ENCODE data around the gene PAQR9. TPM values are rescaled to one million over a fixed set of nuclear protein-coding genes. Genes with fewer than 3 reads are reported as not detected.

Gene PAQR9
- total and polyA plus RNA-seq, 2 experiments from 2014 or later: 0.68 to 1.0 TPM

- Histone ChIP-seq H3K36me3 (no peaks in the 10 kb centered on the region), H3K9me3 (ENCODE audit: low read depth) (no peaks in the 10 kb centered on the region), H3K27ac (no peak overlapping the region), H3K4me3 (no peak overlapping the region), H3K27me3 (no peaks in the 10 kb centered on the region), H3K4me1 (ENCODE audit: low read depth) (no peaks in the 10 kb centered on the region)
- TF ChIP-seq, protein P1, sequence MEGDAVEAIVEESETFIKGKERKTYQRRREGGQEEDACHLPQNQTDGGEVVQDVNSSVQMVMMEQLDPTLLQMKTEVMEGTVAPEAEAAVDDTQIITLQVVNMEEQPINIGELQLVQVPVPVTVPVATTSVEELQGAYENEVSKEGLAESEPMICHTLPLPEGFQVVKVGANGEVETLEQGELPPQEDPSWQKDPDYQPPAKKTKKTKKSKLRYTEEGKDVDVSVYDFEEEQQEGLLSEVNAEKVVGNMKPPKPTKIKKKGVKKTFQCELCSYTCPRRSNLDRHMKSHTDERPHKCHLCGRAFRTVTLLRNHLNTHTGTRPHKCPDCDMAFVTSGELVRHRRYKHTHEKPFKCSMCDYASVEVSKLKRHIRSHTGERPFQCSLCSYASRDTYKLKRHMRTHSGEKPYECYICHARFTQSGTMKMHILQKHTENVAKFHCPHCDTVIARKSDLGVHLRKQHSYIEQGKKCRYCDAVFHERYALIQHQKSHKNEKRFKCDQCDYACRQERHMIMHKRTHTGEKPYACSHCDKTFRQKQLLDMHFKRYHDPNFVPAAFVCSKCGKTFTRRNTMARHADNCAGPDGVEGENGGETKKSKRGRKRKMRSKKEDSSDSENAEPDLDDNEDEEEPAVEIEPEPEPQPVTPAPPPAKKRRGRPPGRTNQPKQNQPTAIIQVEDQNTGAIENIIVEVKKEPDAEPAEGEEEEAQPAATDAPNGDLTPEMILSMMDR (IDR thresholded peaks at IDR 0.05; ENCODE audit: low read depth, low read length): no peak
- DNase-seq (ENCODE audit: low read depth in 1 of 2, low spot score in 1 of 2): peak in 1 of 2 donors; percentile 38
Observed at GRCh38 chr3:142981108-142981507, 17.6 kb upstream of the PAQR9 start.

DNA sequence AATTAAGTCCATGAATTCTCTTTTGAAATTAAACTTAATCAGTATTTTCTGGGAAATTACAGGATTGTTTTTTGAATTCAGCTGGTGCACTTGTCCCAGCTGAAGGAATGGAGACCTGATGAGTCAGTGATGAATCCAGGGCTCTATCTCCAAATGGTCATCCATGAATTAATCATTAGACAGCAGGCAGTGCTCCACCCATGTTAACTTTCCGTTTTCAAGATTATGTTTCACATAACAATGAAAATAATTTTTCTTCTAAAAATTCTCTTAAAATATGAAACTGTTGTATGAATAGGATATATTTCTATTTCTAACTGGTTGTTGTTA, 13.9 kb upstream of the PAQR9 start:
- TF ChIP-seq, protein P1 (IDR thresholded peaks at IDR 0.05; ENCODE audit: low read depth, low read length): no peak
- Histone ChIP-seq H3K27me3 (no peaks in the 10 kb centered on the region), H3K36me3 (no peaks in the 10 kb centered on the region), H3K4me1 (ENCODE audit: low read depth) (peaks cover 11% of the 10 kb centered on the region), H3K27ac (no peak overlapping the region), H3K9me3 (ENCODE audit: low read depth) (no peaks in the 10 kb centered on the region), H3K4me3 (no peak overlapping the region)
- no peak for DNase-seq (ENCODE audit: low read depth in 1 of 2, low spot score in 1 of 2)

DNA sequence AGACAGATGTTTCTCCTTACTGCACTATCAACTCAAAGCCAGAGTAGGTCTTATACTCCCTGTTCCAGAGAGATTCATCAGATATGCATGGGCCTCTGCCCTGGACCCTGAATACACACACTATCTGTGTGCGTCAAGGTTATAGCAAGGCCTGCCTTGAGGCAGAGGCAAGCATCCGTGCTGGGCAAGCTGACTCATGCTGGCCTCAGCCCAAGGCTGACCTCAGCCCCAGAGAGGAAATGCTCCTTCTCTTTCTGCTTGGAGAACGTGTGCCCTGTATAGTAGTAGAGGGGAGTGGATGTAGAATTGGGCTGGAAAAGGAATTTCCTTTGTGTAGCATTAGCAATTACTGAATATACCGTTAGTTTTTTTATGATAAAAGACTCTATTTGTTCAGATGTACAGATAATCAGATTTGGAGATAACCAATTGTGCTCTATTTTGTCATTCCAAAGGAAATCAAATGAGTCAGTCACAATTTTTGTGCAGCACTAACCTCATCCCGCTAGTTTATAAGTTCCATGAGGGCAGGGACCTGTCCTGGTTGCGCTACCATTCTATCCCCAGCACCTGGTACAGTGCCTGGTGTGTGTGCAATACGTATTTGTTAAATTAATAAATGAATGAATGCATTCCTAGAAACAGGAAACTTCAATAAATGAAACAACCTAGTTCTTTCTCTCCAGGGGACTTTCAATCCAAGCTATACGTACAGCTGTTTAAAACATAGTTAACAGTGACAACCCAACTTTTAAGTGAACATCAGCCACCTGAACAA, 13.3 kb upstream of the PAQR9 start:
- H3K36me3 ChIP-seq: no peaks in the 10 kb centered on the region
- no peaks in the 10 kb centered on the region for H3K9me3 ChIP-seq (ENCODE audit: low read depth)
- TF ChIP-seq, protein P1 (IDR thresholded peaks at IDR 0.05; ENCODE audit: low read depth, low read length): no peak
- H3K27ac ChIP-seq: no peak overlapping the region
- no peaks in the 10 kb centered on the region for H3K27me3 ChIP-seq
- peak in 1 of 2 donors; percentile 95 for DNase-seq (ENCODE audit: low read depth in 1 of 2, low spot score in 1 of 2)
- H3K4me1 ChIP-seq (ENCODE audit: low read depth): peaks cover 11% of the 10 kb centered on the region
- H3K4me3 ChIP-seq: no peak overlapping the region

GRCh38 chr3:142975316-142975995, 12.0 kb upstream of the PAQR9 start:
- no peak overlapping the region for H3K27ac ChIP-seq
- no peaks in the 10 kb centered on the region for H3K36me3 ChIP-seq
- no peak for DNase-seq (ENCODE audit: low read depth in 1 of 2, low spot score in 1 of 2)
- H3K9me3 ChIP-seq (ENCODE audit: low read depth): no peaks in the 10 kb centered on the region
- TF ChIP-seq, protein P1 (IDR thresholded peaks at IDR 0.05; ENCODE audit: low read depth, low read length): no peak
- no peak overlapping the region for H3K4me3 ChIP-seq
- no peaks in the 10 kb centered on the region for H3K27me3 ChIP-seq
- peaks cover 11% of the 10 kb centered on the region for H3K4me1 ChIP-seq (ENCODE audit: low read depth)

GRCh38 chr3:142973217-142974009, 9.9 kb upstream of the PAQR9 start:
- Histone ChIP-seq H3K36me3 (no peaks in the 10 kb centered on the region), H3K4me1 (ENCODE audit: low read depth) (peaks cover 11% of the 10 kb centered on the region), H3K9me3 (ENCODE audit: low read depth) (no peaks in the 10 kb centered on the region), H3K27me3 (no peaks in the 10 kb centered on the region), H3K4me3 (no peak overlapping the region), H3K27ac (peak overlapping the region; percentile 7)
- TF ChIP-seq, protein P1 (IDR thresholded peaks at IDR 0.05; ENCODE audit: low read depth, low read length): no peak
- no peak for DNase-seq (ENCODE audit: low read depth in 1 of 2, low spot score in 1 of 2)

Measured in cardiac muscle cell (in vitro differentiated cells and primary cell).